Mesenchymal stem cell (in vitro differentiated cells and primary cell): Measurements from ENCODE around the gene NFATC2IP.
"Not testable (repeated sequence)": the region's sequence is repeated elsewhere in the genome, so short reads cannot be mapped to it uniquely, and the experiment has no call there.

Experiments used
- DNase-seq: peaks from one replicate; pipeline ENCODE4 v3.0.0-alpha.2; 2013
- H2AFZ ChIP-seq: one replicate; pipeline ENCODE4 v1.6.1; 2013; ENCODE audit warnings: low read depth, mild to moderate bottlenecking, control low read depth, inconsistent platforms, low read length, moderate library complexity
- H2AK5ac ChIP-seq: 2 replicates; pipeline ENCODE4 v1.6.1; 2013; ENCODE audit warnings: low read length, moderate library complexity, mild to moderate bottlenecking, inconsistent platforms; ENCODE audit not compliant: severe bottlenecking
- H2BK120ac ChIP-seq: one replicate; pipeline ENCODE4 v1.6.1; 2013; ENCODE audit warnings: low read depth, mild to moderate bottlenecking, inconsistent platforms, low read length, moderate library complexity
- H2BK12ac ChIP-seq, 2 experiments: one replicate each; pipeline ENCODE4 v1.6.1; 2013; ENCODE audit warnings: inconsistent platforms in 2 of 2, low read length in 2 of 2, mild to moderate bottlenecking in 2 of 2, moderate library complexity in 2 of 2, control low read depth in 1 of 2
- H2BK15ac ChIP-seq: one replicate; pipeline ENCODE4 v1.6.1; 2013; ENCODE audit warnings: mild to moderate bottlenecking, low read depth, inconsistent platforms; ENCODE audit not compliant: poor library complexity, severe bottlenecking
- H2BK5ac ChIP-seq: 2 replicates; pipeline ENCODE4 v1.6.1; 2013; ENCODE audit warnings: low read depth, mild to moderate bottlenecking, low read length, control low read depth, inconsistent platforms; ENCODE audit not compliant: poor library complexity, severe bottlenecking
- H3K14ac ChIP-seq, 2 experiments: one replicate each; pipeline ENCODE4 v1.6.1; 2013; ENCODE audit warnings: inconsistent platforms in 2 of 2, low read length in 2 of 2, control low read depth in 1 of 2, mild to moderate bottlenecking in 1 of 2, moderate library complexity in 1 of 2
- H3K18ac ChIP-seq, 2 experiments: one replicate each; pipeline ENCODE4 v1.6.1; 2013; ENCODE audit warnings: inconsistent platforms in 2 of 2, low read length in 2 of 2, control low read depth in 1 of 2, low read depth in 1 of 2, mild to moderate bottlenecking in 1 of 2
- H3K23ac ChIP-seq, 2 experiments: one replicate each; pipeline ENCODE4 v1.6.1; 2013; ENCODE audit warnings: inconsistent platforms in 2 of 2, low read length in 2 of 2, mild to moderate bottlenecking in 2 of 2, moderate library complexity in 2 of 2, control low read depth in 1 of 2
- H3K27ac ChIP-seq: 2 replicates; pipeline ENCODE4 v1.5.1; 2013; ENCODE audit warnings: mild to moderate bottlenecking, moderate library complexity, low read length, control low read depth, inconsistent platforms; ENCODE audit not compliant: poor library complexity, severe bottlenecking
- H3K27me3 ChIP-seq, 2 experiments: 2 replicates each; pipeline versions ENCODE4 v1.6.1 to v1.7.0; 2013; ENCODE audit warnings: low read length in 2 of 2, mild to moderate bottlenecking in 2 of 2, moderate library complexity in 2 of 2, control low read depth in 1 of 2, inconsistent platforms in 1 of 2; ENCODE audit not compliant: control insufficient read depth in 1 of 2, insufficient read depth in 1 of 2
- H3K36me3 ChIP-seq, 2 experiments: 2 replicates each; pipeline versions ENCODE4 v1.6.1 to v1.7.0; 2013; ENCODE audit warnings: low read length in 2 of 2, control low read depth in 1 of 2, inconsistent platforms in 1 of 2, low read depth in 1 of 2, mild to moderate bottlenecking in 1 of 2; ENCODE audit not compliant: insufficient read depth in 2 of 2, control insufficient read depth in 1 of 2
- H3K4ac ChIP-seq, 2 experiments: one replicate each; pipeline ENCODE4 v1.6.1; 2013; ENCODE audit warnings: inconsistent platforms in 2 of 2, low read length in 2 of 2, mild to moderate bottlenecking in 2 of 2, moderate library complexity in 2 of 2, control low read depth in 1 of 2, low read depth in 1 of 2
- H3K4me1 ChIP-seq: 2 replicates; pipeline ENCODE4 v1.6.1; 2013; ENCODE audit warnings: low read depth, low read length, control low read depth; ENCODE audit not compliant: control insufficient read depth, insufficient read depth
- H3K4me2 ChIP-seq: 2 replicates; pipeline ENCODE4 v1.6.1; 2013; ENCODE audit warnings: low read length, mild to moderate bottlenecking, inconsistent platforms; ENCODE audit not compliant: poor library complexity, severe bottlenecking
- H3K4me3 ChIP-seq, 2 experiments: 2 replicates each; pipeline versions ENCODE4 v1.5.1 to v1.7.0; 2013; ENCODE audit warnings: low read length in 2 of 2, mild to moderate bottlenecking in 2 of 2, control low read depth in 1 of 2, low read depth in 1 of 2; ENCODE audit not compliant: insufficient read depth in 1 of 2
- H3K79me1 ChIP-seq: replicated peaks from 2 replicates; pipeline ENCODE4 v1.6.1; 2013; ENCODE audit warnings: mild to moderate bottlenecking, control low read depth, low read length, inconsistent platforms; ENCODE audit not compliant: poor library complexity, severe bottlenecking
- H3K9ac ChIP-seq: 2 replicates; pipeline ENCODE4 v1.7.0; 2013; ENCODE audit warnings: mild to moderate bottlenecking, low read length, moderate library complexity
- H3K9me3 ChIP-seq: 2 replicates; pipeline ENCODE4 v1.7.0; 2013; ENCODE audit warnings: mild to moderate bottlenecking, low read length; ENCODE audit not compliant: control insufficient read depth
- H4K8ac ChIP-seq: one replicate; pipeline ENCODE4 v1.6.1; 2013; ENCODE audit warnings: inconsistent platforms, mild to moderate bottlenecking, low read length, moderate library complexity
- H4K91ac ChIP-seq: one replicate; pipeline ENCODE4 v1.6.1; 2013; ENCODE audit warnings: mild to moderate bottlenecking, low read length, inconsistent platforms
- WGBS: methylation state at CpG from one replicate; pipeline ENCODE4 v1.1.7; 2013; ENCODE audit warnings: mixed read lengths; 5-methylcytosine and 5-hydroxymethylcytosine counted together

Gene NFATC2IP

DNA sequence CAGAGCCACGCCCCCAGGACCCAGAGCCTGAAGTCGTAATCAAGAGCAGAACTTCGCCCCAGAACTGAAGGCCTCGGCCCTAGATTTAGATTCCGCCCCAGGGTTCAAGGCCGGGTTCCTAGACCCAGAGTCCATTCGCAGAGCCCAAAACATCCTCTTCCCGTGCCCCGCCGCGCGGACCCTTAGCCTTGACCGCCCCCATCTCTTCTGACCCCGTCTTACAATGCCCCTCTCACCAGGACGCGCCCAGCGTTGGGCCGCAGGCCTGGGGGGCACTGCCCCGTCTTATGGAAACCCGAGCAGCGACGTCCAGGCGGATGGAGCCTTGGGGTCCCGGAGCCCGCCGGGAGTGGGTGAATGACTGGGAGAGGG lies 14.0 kb upstream of the NFATC2IP start:
- Histone ChIP-seq H3K36me3 (no peaks in the 10 kb centered on the region), H3K14ac (no peak overlapping the region), H3K9ac (no peak overlapping the region), H3K4me3 (no peak overlapping the region), H2BK5ac (no peak overlapping the region), H3K27ac (no peak overlapping the region), H3K27me3 (peaks cover 0 to 12% of the 10 kb centered on the region in 2 experiments), H4K91ac (no peak overlapping the region), H4K8ac (no peak overlapping the region), H3K79me1 (no peaks in the 10 kb centered on the region), H3K4me1 (no peaks in the 10 kb centered on the region), H2AFZ (no peak overlapping the region), H3K4me2 (no peak overlapping the region), H3K9me3 (no peaks in the 10 kb centered on the region), H2BK12ac (no peak overlapping the region), H2AK5ac (no peak overlapping the region), H2BK15ac (no peak overlapping the region), H3K23ac (no peak overlapping the region), H2BK120ac (no peak overlapping the region), H3K18ac (no peak overlapping the region), H3K4ac (no peak overlapping the region)
- no peak for DNase-seq
- WGBS, result 89% methylated on average over 26 of the region's 26 CpGs

DNA sequence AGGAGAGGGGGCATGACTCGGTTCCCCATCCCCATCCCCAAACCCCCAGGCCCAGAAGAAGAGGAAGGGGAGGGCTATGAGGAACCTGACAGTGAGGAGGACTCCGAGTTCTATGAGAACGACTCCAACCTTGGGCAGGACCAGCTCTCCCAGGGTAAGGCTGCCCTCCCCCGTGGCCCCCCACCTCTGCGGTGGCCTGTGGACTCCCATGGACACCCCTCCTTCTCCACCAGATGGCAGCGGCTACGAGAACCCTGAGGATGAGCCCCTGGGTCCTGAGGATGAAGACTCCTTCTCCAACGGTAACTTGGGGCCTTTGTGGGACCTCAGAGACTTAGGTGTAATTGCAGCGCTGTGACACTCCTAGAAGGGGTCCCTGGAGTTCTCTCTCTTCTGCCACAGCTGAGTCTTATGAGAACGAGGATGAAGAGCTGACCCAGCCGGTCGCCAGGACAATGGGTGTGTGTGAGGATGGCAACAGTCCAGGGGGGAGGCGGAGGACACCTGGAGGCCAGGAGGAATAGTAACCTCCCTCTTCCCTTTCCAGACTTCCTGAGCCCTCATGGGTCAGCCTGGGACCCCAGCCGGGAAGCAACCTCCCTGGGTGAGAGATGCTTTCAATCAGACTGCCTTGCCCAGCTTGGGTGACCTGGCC lies 13.4 kb upstream of the NFATC2IP start:
- H2AK5ac ChIP-seq, result no peak overlapping the region
- H3K4me1 ChIP-seq, result no peaks in the 10 kb centered on the region
- no peak overlapping the region for H2AFZ ChIP-seq
- no peak overlapping the region for H3K23ac ChIP-seq
- H4K91ac ChIP-seq, result no peak overlapping the region
- H3K14ac ChIP-seq, result no peak overlapping the region
- no peak overlapping the region for H3K4me3 ChIP-seq
- H3K4me2 ChIP-seq, result no peak overlapping the region
- H2BK120ac ChIP-seq, result no peak overlapping the region
- 94% methylated on average over 11 of the region's 14 CpGs for WGBS
- no peak overlapping the region for H2BK15ac ChIP-seq
- H3K27me3 ChIP-seq, result peaks cover 0 to 12% of the 10 kb centered on the region in 2 experiments
- no peak overlapping the region for H4K8ac ChIP-seq
- no peak overlapping the region for H3K27ac ChIP-seq
- H2BK5ac ChIP-seq, result no peak overlapping the region
- no peaks in the 10 kb centered on the region for H3K79me1 ChIP-seq
- H3K18ac ChIP-seq, result no peak overlapping the region
- no peak overlapping the region for H3K9ac ChIP-seq
- no peak overlapping the region for H2BK12ac ChIP-seq
- no peak overlapping the region for H3K4ac ChIP-seq
- no peaks in the 10 kb centered on the region for H3K36me3 ChIP-seq
- no peaks in the 10 kb centered on the region for H3K9me3 ChIP-seq
- DNase-seq, result no peak

DNA sequence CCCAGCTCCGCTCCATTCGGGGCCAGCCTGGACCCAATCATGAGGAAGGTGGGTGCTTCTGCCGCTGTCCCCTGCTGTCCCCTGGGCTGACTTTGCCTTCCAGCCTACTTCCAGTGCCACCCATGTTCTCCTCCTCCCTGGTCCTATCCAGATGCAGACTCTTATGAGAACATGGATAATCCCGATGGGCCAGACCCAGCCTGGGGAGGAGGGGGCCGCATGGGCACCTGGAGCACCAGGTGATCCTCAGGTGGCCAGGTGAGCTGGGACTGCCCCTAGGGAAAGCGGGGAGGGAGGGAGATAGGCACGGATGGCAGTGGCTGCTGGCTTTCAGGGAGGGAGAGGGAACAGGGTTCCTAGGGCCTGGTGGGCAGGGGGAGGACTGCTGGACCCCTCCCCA lies 12.0 kb upstream of the NFATC2IP start:
- Histone ChIP-seq H3K4me3 (no peak overlapping the region), H2BK5ac (no peak overlapping the region), H2BK120ac (no peak overlapping the region), H3K9me3 (no peaks in the 10 kb centered on the region), H3K4me1 (no peaks in the 10 kb centered on the region), H3K14ac (peak overlapping the region in 1 of 2 experiments; percentile 26), H2BK15ac (no peak overlapping the region), H3K27ac (no peak overlapping the region), H3K79me1 (no peaks in the 10 kb centered on the region), H2AK5ac (no peak overlapping the region), H2AFZ (no peak overlapping the region), H4K91ac (no peak overlapping the region), H4K8ac (no peak overlapping the region), H3K4ac (no peak overlapping the region), H3K23ac (no peak overlapping the region), H3K27me3 (peaks cover 0 to 6% of the 10 kb centered on the region in 2 experiments), H3K4me2 (no peak overlapping the region), H3K18ac (no peak overlapping the region), H2BK12ac (no peak overlapping the region), H3K9ac (no peak overlapping the region), H3K36me3 (no peaks in the 10 kb centered on the region)
- 68% methylated on average over 5 of the region's 7 CpGs for WGBS
- DNase-seq, result no peak

DNA sequence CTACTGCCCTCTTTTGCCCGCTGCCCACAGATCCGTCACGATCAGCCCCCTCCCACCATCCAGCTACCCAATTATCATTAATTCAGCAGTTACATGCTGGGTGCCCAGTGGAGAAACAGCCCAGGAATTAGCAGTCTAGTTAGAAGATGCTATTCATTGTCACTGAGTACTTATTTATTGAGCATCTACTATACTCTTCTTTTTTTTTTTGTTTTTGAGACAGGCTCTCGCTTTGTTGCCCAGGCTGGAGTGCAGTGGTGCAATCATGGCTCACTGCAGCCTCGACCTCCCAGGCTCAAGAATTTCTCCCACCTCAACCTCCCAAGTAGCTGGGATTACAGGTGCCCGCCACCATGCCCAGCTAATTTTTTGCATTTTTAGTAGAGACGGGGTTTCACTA lies 10.9 kb upstream of the NFATC2IP start:
- not testable (repeated sequence) for H3K9ac ChIP-seq, H3K9me3 ChIP-seq, H3K4me3 ChIP-seq, H3K27me3 ChIP-seq, H2BK12ac ChIP-seq, H3K4ac ChIP-seq, H2AK5ac ChIP-seq, H2AFZ ChIP-seq, H4K8ac ChIP-seq, H3K4me1 ChIP-seq, DNase-seq, H3K18ac ChIP-seq, H3K4me2 ChIP-seq, H3K23ac ChIP-seq, H3K27ac ChIP-seq, H2BK120ac ChIP-seq, H4K91ac ChIP-seq, H2BK5ac ChIP-seq, H3K79me1 ChIP-seq, H3K36me3 ChIP-seq, H3K14ac ChIP-seq, H2BK15ac ChIP-seq
- 87% methylated on average over 7 of the region's 7 CpGs for WGBS
